Stimulated activated CD8-positive, alpha-beta memory T cell treated with anti-CD3 and anti-CD28 coated beads, Interleukin-2, amount 100 ng/mL, for 1 hour (primary cell): ENCODE measurements around the gene CNP.
A peak's percentile ranks its signal among the peaks of the same experiment; 100 is the strongest.

Experiments
- DNase-seq, 2 donors: peaks; one replicate each; pipeline ENCODE4 v3.0.0-alpha.2; 2020; ENCODE audit warnings: low read depth in 2 of 2

Gene CNP

DNA sequence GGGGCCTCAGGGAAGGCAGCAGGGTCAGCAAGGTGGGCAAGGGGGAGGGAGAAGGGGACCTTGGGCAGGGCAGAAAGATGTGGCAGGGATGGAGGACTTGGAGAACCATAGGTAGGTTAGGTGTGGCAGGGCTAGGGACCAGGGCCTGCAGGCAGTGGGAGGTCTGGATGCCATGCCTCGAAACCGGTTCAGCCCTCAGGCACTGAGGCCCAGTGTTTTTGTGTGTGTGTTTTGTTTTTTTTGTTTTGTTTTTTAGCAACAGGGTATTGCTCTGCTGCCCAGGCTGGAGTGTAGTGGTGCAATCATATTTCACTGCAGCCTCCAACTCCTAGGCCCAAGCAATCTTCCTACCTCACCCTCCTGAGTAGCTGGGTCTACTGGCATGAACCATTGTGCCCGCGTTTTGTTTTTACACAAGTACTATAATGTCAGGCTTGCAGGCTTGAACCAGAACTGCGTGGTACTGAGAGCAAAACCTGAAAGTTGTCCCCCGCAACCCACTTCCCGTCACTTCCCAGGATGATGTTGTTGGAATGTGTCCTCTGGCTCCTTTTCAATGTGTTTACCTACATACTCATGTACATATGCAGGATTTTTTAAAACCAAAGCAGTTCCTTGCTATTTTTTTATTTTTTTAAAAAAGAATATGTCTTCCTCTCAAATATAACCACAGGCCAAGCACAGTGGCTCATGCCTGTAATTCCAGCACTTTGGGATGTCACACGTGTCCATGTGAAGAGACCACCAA lies 23.8 kb upstream of the CNP start:
- no peak for DNase-seq

GRCh38 chr17:41943492-41943891 lies 23.1 kb upstream of the CNP start:
- no peak for DNase-seq

DNA sequence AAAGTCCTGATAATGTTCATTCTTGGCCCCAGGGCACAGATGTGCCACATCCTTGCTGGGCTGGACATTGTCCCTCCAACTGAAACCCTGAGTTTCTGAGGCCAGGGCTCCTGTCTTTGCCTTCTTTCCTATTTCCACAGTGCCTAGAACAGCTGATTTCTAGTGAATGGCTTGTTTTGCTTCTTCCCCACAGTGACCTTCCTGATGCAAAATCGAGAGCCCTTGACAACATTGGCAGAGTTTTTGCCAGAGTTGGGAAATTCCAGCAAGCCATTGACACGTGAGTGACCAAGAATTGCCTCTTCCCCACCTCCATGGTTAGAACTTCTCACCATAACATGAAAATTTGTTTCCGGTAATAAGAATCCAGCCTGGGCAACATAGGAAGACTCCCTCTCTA lies 21.7 kb upstream of the CNP start:
- no peak for DNase-seq

- DNase-seq: no peak
Measured at GRCh38 chr17:41948762-41949460, 17.7 kb upstream of the CNP start.

DNA sequence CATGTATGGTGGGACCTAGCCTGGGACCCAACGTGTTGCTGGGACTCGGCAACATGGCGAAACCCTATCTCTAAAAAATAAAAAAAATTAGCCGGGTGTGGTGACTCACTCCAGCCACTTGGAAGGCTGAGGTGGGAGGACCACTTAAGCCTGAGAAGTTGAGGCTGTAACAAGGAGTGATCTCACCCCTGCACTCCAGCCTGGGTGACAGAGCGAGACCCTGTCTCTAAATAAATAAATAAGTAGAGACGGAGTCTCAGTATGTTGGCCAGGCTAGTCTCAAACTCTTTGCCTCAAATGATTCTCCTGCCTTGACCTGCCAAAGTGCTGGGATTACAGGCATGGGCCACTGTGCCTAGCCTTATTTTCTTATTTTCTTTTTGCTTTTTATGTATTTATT lies 10.1 kb upstream of the CNP start:
- no peak for DNase-seq

- no peak for DNase-seq
Measured at GRCh38 chr17:41957031-41957868, 9.3 kb upstream of the CNP start.

DNA sequence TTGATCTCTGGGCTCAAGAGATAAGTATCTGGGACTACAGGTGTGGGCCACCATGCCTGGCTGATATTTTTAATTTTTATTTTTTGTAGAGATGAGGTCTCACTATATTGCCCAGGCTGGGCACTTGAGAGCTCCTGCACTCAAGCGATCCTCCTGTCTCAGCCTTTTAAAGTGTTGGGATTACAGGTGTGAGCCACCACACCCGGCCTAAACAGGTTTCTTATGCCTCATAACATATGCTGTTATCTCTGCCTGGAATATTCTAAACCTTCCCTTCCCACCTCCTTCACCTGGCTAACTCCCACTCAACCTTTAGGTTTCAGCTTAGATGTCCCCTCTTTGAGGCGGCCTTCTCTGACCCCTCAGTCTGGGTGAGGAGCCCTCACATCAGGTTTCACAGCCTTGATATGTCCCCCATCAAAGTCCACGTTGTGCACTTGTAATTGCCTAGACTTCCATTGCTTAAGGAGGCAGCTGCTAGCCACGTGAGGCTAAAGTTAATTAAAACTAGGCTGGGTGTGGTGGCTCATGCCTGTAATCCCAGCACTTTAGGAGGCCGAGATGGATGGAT lies 8.6 kb upstream of the CNP start:
- DNase-seq: no peak

- DNase-seq: no peak
Measured at GRCh38 chr17:41959030-41959335, 7.6 kb upstream of the CNP start.

GRCh38 chr17:41959336-41960095 lies 7.1 kb upstream of the CNP start:
- DNase-seq: no peak

GRCh38 chr17:41962111-41962510 lies 4.5 kb upstream of the CNP start:
- DNase-seq: no peak

DNA sequence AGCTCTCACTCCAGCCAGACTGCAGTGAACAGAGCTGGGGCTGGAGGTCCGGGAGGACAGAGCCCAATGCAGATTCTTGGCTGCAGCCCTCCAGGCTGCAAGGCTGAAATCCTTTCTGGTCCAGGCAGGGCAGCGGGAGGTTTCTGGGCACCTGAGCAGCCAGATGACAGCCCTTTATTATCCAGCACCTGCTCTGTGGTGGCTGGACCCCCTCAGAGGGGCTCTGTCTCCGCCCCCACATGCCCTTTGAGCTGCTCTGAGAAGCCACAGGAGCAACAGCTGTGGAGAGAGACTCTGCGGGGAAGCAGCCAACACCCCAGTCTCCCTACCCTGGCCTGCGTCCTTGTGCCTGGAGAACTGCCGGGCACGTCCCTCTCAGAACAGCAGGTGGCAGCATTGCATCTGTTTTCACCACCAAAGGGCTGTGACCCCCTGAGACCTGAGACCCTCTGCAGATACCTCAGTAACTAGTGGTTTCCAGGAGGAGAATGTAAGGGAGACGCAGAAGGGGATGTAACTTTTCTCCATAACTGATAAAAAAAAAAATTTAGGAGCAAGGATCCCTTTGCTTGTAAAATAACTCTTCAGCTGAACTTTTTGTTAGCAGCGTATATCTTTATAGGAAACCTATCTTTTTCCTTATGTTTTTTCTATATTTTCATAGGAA lies 3.7 kb upstream of the CNP start:
- peak; percentile 37 to 52 for DNase-seq

GRCh38 chr17:41965694-41966462 lies 717 bp upstream of the CNP start:
- peak; percentile 12 to 50 for DNase-seq

- DNase-seq: peak in 1 of 2 donors; percentile 7
Measured at GRCh38 chr17:41967141-41967920, 736 bp downstream of the CNP start.

GRCh38 chr17:41967921-41968578 lies 1.5 kb downstream of the CNP start:
- no peak for DNase-seq

- no peak for DNase-seq
Measured at GRCh38 chr17:41968676-41969075, 2.1 kb downstream of the CNP start.

GRCh38 chr17:41970901-41971331 lies 4.3 kb downstream of the CNP start:
- DNase-seq: no peak

- no peak for DNase-seq
Measured at GRCh38 chr17:41971721-41972523, 5.3 kb downstream of the CNP start.
